NCI-H345 treated with DMSO at 0.1 percent for 48 hours (cell line): ENCODE measurements around the gene SIVA1.
"Not testable (repeated sequence)": the region's sequence is repeated elsewhere in the genome, so short reads cannot be mapped to it uniquely, and the experiment has no call there.

Source experiments
- DNase-seq: peaks from one replicate; lab custom pipeline; 2025; ENCODE audit not compliant: unreplicated experiment; lab: John Stamatoyannopoulos, UW

The SIVA1 gene

GRCh38 chr14:104719343-104719742 lies 33.6 kb upstream of the SIVA1 start:
- no peak for DNase-seq

DNA sequence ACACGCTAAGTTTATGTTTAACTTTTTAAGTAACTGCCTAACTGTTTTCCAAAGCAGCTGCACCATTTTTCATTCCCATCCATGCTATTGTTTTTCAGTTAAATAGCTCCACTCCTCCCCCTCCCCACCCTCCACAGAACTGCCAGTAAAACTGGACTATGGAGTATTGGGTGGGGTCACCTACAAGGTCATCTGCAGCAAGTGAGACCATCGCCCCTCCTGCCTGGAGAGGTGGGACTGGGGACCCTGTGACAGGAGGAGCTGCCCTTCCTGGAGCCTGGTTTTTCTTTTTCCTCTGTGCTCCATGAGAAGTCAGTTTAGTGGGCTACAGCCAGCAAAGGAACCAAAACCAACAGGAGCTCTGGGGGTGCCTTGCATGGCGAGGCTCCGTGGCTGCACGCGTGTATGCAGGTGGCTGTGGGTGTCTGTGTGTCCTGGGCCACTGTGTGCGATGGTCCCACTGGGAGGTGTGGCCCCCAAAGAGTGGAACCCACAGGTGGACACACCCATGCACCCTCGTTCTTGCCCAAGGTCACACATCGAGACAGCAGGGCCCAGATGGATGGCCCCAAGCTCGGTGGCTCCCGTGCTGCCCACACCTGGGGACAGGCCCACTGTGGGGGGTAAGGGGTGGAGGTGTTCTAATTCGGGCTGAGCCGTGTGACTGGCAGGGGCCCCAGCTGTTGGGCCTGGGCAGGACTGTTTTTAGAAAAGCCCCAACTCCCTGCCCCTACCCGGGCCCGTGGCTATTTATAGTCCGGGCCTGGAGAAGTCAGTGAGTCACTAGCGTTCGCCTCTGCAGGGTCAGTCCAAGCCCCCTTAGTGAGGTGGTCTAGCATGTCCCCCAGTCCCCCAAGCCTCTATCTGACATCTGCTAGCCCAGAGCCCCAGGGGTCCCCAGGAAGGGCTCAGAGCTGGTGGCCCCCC lies 31.2 kb upstream of the SIVA1 start:
- no peak for DNase-seq

DNA sequence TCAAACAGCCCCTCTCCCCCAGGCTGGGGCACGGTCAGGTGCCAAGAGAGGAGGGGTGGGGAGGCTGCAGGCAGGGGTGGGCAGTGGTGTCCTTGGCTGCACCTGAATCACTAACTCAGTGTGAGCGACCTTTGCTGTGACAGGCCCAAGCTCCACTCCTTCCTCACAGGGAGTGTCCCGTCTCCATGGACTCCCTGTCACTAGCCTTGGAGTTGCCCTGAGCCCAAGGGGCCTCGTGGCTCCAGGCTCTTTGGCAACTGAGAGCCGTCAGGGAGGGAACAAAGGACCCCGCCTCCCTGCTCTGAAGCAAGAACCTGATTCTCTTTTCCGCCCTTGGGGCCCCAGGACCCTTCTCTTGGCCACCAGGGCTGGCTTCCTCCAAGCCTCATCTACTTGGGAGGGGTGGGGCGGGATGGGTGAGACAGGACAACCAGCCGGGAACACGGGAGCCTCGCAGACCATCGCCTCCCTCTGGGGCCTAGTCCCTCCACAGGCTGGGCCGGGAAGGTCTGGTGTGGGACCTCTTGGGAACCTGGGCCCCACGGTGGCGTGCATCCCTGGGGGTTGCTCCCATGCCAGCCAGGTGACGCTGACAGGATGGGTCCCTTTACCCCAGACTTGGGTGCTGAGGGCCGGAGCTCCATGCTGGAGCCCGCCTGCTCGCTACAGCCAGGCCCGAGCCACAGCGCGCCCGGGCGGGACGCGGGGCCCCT lies 29.9 kb upstream of the SIVA1 start:
- DNase-seq, result no peak

DNA sequence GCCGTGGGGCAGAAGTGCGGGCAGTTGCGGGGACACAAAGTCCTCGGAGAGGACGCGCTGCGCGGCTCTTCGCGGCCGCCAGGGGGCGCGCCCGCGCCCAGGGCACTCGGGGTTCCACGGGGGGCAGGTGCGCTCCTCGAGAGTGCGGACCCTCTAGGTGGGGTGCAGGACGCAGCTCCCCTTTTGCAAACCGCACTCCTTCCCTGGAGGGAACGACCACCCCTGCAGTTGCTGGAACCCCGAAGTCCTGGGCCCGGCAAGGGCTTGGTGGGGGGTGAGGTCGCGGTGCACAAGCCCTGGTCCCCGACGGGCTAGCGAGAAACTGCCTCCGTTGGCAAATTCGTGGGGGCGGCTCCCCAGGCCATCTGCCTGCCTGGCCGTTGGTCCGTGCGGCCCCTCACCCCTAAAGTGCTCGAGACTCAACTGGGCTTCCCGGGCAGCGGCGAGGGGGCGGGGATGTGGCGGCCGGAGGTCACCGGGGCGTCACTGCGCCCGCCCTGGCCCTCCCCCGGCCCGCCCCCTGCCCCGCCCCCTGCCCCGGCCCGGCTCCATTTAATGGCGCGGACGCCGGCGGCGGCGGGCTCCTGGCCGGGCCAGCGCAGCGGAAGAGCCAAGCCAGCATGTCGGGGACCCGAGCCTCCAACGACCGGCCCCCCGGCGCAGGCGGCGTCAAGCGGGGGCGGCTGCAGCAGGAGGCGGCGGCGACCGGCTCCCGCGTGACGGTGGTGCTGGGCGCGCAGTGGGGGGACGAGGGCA lies 29.1 kb upstream of the SIVA1 start, which contains the start of gene ADSS1:
Gene ADSS1, plus strand, starts transcription at position 579 of the 756 bp plus-strand sequence. Its CDS starts 42 bp downstream, at position 621.
- DNase-seq, result no peak

- DNase-seq, result no peak
Measured at GRCh38 chr14:104724407-104724980, 28.5 kb upstream of the SIVA1 start.

GRCh38 chr14:104724981-104725771 lies 27.8 kb upstream of the SIVA1 start:
- no peak for DNase-seq

DNA sequence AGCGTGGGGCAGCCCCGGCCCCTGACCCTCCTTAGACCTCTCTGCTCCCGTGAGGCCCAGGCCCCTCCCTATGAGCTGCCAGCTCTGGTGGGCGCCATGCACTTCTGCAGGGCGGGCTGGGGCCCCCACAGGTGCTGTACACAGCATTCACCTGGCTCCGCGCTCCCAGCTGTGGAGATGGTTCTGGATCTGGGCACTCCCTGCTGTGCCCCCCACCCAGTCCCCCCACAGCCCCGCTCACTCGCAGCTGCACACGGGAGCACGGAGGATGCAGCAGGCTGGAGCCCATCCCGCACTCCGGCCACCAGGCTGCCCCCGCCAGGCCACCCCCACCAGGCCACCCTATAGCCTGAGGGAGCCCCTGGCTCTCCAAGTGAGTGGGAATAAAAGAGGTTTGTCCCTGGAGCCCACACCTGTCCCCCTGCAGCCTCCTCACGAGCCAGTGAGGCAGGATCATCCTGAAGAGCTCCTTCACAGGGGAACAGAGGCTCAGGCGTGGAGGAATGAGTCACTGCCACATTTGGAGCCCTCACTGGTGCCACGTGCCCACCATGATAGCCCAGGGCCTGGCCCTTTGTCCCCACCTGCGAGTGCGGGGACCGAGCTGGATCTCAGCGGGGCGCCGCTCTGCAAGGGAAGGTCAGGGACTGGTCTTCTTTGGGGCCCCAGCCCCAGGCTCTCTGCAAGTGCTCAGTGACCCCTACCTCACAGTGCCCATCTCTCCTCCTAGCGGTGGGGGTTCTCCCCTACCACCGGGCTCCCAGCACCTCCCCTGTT lies 27.0 kb upstream of the SIVA1 start:
- DNase-seq, result no peak

- DNase-seq, result no peak
Measured at GRCh38 chr14:104726600-104727451, 26.1 kb upstream of the SIVA1 start.

DNA sequence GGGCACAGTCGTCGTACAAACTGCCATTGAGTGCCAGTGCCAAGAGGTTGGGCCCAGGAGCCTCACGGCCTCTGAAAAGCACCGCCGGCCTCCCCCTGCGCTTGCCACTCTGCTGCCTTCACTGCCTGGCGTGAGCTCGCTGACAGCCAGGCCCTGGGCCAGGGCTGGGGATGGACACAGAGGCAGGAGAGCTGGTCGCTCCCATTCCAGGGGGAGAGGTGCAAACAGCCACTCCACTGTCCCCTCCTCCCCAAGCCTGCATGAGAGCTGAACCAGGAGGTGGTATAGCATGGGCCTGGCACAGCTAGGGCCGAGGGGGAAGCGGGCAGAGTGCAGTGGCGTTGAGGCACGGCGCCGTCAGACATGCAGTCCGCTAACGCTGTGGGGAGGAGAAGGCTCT lies 24.3 kb upstream of the SIVA1 start:
- no peak for DNase-seq

DNA sequence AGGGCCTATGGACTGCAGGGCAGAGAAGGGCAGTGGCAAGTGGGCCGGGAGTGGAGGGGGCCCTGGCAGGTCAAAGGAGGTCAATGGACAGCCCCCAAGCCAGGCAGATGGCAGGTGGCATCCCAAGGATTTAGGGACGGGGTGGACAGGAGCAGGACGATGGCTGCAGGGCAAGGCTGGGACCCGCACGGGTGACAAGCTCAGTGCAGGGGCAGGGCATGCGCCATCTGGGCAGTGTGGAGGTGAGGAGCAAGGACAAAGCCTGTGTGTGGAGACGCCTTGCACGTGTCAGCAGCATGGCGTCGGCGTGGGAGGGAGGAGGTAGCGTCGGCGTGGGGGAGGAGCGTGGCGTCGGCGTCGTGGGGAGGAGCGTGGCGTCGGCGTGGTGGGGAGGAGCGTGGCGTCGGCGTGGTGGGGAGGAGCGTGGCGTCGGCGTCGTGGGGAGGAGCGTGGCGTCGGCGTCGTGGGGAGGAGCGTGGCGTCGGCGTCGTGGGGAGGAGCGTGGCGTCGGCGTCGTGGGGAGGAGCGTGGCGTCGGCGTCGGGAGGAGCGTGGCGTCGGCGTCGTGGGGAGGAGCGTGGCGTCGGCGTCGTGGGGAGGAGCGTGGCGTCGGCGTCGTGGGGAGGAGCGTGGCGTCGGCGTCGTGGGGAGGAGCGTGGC lies 23.6 kb upstream of the SIVA1 start:
- DNase-seq, result not testable (repeated sequence)

GRCh38 chr14:104729835-104730181 lies 23.1 kb upstream of the SIVA1 start:
- DNase-seq, result no peak

DNA sequence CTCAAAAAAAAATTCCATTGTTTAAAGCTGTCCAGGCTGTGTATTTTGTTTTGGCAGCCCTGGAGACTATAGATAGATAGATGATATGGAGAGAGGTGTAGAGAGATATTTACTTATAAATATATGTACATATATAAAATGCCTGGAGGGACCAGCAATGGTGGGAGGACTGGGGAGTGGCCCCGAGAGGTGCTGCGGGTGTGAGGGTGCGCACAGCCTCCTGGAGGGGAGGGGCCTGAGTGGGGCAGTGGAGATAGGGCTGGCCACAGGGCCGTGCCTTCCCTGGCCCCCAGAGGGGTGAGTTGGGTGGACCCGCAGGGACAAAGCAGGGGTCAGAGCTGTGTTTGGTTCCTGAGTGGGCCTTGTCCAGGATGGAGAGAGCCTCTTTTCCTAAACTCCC lies 22.5 kb upstream of the SIVA1 start:
- no peak for DNase-seq

- DNase-seq, result no peak
Measured at GRCh38 chr14:104731320-104732294, 21.3 kb upstream of the SIVA1 start.

DNA sequence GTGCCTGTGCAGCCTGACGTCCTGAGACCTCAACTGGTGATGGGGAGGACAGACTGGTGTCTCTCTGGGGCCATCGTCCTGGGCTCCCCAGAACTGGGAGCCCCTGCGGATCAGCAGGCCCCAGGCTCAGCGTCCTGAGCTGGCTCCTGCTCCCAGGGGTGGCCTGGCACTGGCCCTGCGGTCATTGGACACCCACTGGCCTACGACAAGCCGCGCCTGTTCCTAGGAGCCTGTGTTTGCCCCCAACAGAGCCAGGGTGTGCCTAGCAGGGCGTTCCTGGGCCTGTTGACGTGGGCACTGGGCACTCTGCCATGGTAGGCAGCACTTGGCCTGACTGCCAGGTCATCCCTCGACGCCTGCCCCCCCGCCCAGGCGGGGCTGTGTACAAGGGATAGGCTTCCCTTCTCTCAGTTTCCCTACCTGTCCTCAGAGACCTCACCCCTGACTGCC lies 20.6 kb upstream of the SIVA1 start:
- DNase-seq, result no peak

- DNase-seq, result no peak
Measured at GRCh38 chr14:104732931-104733681, 19.8 kb upstream of the SIVA1 start.

DNA sequence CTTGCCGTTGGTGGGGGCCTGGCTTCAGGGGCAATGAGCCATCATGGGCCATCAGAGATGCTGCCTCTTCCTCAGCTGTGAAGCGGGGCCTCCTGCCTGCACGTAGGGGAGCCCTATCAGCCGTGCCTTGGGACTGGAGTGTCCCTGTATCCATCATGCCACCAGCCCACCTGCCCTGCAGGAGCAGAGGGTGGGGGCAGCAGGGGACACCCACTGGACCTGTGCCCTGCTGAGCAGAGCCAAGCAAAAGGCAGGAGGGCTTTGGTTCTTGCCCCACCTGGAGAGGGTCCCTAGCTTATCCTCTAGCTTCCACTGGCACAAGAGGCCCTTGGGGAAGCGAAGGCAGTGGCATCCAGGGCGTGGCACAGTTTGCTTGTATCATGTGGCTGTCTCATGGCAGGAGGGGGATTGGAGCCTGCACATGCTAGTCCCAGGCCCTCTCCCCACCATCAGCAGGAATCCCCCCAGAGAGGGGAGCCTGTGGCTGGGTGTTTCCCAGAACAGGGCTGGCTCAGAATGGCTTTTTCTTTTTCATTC lies 18.8 kb upstream of the SIVA1 start:
- DNase-seq, result no peak
